RPMI8226 (cell line): ENCODE results near the gene GPR107.

Experiments used
- DNase-seq: peaks from one replicate; pipeline ENCODE4 v3.0.0-alpha.2; 2015

Gene GPR107

GRCh38 chr9:130112538-130113151, 58.9 kb downstream of the GPR107 start:
- no peak for DNase-seq

GRCh38 chr9:130114741-130115140, 61.0 kb downstream of the GPR107 start:
- DNase-seq: no peak

- DNase-seq: no peak
These were observed 62.6 kb downstream of the GPR107 start for GRCh38 chr9:130116346-130116745.

- DNase-seq: no peak
These were observed 63.7 kb downstream of the GPR107 start for GRCh38 chr9:130117376-130117775.

GRCh38 chr9:130117816-130118632, 64.3 kb downstream of the GPR107 start:
- DNase-seq: no peak

- DNase-seq: no peak
These were observed 65.3 kb downstream of the GPR107 start for GRCh38 chr9:130118841-130119518.

- no peak for DNase-seq
These were observed 66.0 kb downstream of the GPR107 start for GRCh38 chr9:130119519-130120298.

- DNase-seq: no peak
These were observed 66.5 kb downstream of the GPR107 start for GRCh38 chr9:130120299-130120587.

GRCh38 chr9:130120832-130121231, 67.1 kb downstream of the GPR107 start:
- no peak for DNase-seq

GRCh38 chr9:130122456-130122855, 68.8 kb downstream of the GPR107 start:
- DNase-seq: no peak

GRCh38 chr9:130124085-130124860, 70.6 kb downstream of the GPR107 start:
- no peak for DNase-seq

- no peak for DNase-seq
These were observed 73.2 kb downstream of the GPR107 start for GRCh38 chr9:130126721-130127433.

- no peak for DNase-seq
These were observed 74.5 kb downstream of the GPR107 start for GRCh38 chr9:130128251-130128650.

GRCh38 chr9:130128733-130129431, 75.2 kb downstream of the GPR107 start:
- DNase-seq: no peak

- no peak for DNase-seq
These were observed 75.8 kb downstream of the GPR107 start for GRCh38 chr9:130129432-130130061.

GRCh38 chr9:130132746-130133145, 79.0 kb downstream of the GPR107 start:
- DNase-seq: no peak

GRCh38 chr9:130137081-130137640, 83.5 kb downstream of the GPR107 start:
- DNase-seq: no peak

GRCh38 chr9:130137641-130138081, 84.0 kb downstream of the GPR107 start:
- no peak for DNase-seq

GRCh38 chr9:130138171-130138653, 84.5 kb downstream of the GPR107 start:
- no peak for DNase-seq

GRCh38 chr9:130138791-130139190, 85.1 kb downstream of the GPR107 start:
- DNase-seq: no peak
